Caki2 (cell line): ENCODE data around the gene JAKMIP1. TPM values are rescaled to one million over a fixed set of nuclear protein-coding genes. Genes with fewer than 3 reads are reported as not detected.
A peak's percentile ranks its signal among the peaks of the same experiment; 100 is the strongest.

Experiments used
- DNase-seq: peaks from one replicate; pipeline ENCODE4 v3.0.0-alpha.2; 2015; ENCODE audit warnings: low read depth
- in situ Hi-C: cut with HindIII; loops from 2 replicates; pipeline ENCODE4 v1.10.0; 2016; ENCODE audit warnings: low sequenced_read_pairs, low pct_unique_long_range_greater_than_20kb, mixed read lengths
- total RNA-seq: library from RNA; depleted of rRNA; stranded (reverse); fragments of >200 nt; shearing (Covaris generic); gene quantifications from 2 replicates; pipeline ENCODE4 v1.2.3, GENCODE V29; 2014; ENCODE audit warnings: low replicate concordance

JAKMIP1 gene
- total RNA-seq, 1 experiment from 2014 or later = 6.5 TPM

DNA sequence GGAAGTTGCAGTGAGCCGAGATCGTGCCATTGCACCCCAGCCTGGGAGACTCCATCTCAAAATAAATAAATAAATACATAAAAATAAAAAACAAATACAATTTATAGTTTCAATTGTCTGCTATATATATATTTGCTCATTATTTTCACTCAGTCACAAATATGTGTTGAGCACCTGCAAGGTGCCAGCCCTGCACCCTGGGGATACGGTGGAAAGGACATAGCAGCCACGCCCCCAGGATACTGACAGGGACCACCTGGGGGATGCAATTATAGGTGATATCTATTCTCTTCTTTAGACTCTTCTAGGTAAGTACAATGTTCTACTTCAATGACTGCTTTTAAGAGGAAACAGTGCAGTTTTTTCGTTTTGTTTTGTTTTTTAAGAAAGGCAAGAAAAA lies 85.0 kb downstream of the JAKMIP1 start:
- in situ Hi-C loops = no loop called here
- no peak for DNase-seq

GRCh38 chr4:6114601-6115000 lies 85.7 kb downstream of the JAKMIP1 start:
- DNase-seq = no peak

DNA sequence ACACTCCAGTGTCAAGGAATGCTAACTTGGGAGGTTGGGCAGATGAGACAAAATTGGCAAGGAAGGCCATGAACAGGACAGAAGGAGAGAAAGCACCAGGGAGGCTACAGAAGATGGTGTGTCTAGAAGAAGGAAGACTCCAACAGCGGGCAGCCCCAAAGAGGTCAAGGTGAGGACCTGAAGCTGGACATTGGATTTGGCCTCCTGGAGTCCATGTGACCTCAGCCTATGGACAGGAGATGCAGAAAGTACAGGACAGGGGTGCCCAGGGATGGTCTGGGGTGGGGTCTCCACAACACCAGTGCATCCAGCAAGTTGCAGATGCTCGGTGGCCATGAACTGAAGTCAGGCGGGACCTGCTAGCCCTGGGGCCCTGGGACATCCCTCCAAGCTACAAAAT lies 86.2 kb downstream of the JAKMIP1 start:
- DNase-seq = no peak
- in situ Hi-C loops = no loop called here

More at GRCh38 chr4:6114601-6115000, 85.7 kb downstream of the JAKMIP1 start:
- in situ Hi-C loops = no loop called here

GRCh38 chr4:6113641-6114040 lies 86.7 kb downstream of the JAKMIP1 start:
- in situ Hi-C loops = no loop called here

DNA sequence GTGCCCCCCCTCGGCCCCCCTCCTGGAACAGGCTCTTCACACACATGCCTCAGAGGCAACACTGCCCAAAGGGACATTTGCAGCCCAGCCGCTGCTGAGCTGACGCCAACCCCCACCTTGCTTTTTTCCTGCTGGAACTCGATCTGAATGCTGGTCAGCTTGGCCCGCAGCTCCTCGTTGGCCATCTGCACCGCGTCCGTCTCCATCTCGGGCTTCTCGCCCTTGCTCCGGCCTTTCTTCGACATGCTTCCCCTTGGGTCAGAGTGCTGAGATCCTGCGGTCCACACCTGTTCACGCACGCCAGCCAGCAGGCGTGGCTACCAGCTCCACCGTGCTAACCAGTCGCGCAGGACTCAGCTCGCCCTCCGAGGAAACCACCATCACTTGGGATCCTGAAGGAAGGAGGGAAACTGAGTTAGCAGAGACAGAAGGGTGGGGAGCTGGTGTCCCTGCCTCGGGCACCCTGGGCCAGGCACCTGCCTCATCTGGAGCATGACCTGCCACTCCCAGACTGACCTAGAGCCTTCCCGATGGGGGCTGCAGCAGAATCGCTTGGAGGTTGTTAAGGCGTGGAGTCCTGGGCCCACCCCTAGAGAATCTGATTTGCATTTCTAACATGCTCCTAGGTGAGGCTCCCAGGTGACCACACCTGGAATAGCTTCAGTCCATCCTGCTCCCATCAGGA lies 87.6 kb downstream of the JAKMIP1 start:
- no peak for DNase-seq
- in situ Hi-C loops = no loop called here

More at GRCh38 chr4:6113641-6114040, 86.7 kb downstream of the JAKMIP1 start:
- DNase-seq = no peak

DNA sequence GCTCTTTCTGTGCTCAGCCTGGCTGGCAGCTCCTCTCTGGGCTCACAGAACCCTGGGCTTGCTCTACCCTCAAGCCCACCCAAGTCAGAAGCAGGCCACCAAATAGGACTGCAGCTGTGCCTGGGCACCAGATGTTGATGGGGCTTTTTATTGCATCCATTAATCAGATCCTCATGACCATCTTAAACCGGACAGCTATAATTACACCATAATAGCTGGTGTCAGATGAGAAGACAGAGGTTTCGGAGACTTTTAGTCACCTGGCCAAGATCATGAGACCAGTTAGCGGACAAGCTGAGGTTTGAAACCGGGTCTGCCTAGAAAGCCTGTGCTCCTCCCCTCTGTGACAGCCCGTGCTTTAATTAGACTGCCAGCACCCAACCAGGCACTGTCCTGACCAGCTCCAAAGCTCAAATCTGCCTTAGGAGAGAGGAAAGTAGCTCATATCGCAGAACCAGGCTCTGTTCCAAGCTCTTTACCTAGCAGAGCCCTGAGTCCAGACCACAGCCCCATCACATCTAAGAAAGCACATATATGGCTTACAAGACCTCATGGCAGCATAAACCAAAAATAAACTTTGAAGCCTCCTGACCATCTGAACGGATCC lies 88.9 kb downstream of the JAKMIP1 start:
- no peak for DNase-seq
- in situ Hi-C loops = no loop called here

DNA sequence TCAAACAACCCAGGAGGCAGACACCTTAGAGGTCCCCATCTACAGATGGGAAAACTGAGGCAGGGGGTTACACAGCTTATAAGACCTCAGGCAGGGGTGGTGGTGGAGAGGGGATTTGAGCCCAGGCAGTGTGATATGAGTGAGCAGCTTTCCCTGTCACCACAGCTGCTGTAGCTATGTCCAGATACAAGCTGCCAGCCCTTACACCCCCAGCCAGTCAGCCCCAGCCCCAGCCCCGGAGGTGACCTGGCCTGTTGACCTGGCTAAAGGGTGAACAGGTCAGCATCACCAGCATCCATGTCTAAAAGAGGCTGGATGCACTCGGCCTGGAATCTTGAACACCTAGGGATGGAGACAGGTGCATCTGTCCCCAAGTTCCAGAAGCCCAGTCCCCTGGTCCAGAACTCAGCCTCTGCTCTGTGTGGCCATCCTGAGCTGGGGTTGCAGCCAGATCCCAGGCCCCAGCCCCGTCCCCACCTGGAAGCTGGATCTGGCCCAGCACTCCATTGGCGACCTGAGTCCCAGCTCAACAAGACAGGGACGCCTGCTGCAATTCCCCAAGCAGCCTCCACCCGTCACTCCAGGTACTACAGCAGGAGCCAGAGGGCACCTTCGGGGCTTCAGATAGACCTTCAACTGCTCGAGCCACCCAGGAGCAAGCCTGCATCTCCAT lies 89.5 kb downstream of the JAKMIP1 start:
- in situ Hi-C loops = no loop called here
- DNase-seq = no peak

- in situ Hi-C loops = no loop called here
- DNase-seq = no peak
Observed at GRCh38 chr4:6109842-6110560, 90.3 kb downstream of the JAKMIP1 start.

DNA sequence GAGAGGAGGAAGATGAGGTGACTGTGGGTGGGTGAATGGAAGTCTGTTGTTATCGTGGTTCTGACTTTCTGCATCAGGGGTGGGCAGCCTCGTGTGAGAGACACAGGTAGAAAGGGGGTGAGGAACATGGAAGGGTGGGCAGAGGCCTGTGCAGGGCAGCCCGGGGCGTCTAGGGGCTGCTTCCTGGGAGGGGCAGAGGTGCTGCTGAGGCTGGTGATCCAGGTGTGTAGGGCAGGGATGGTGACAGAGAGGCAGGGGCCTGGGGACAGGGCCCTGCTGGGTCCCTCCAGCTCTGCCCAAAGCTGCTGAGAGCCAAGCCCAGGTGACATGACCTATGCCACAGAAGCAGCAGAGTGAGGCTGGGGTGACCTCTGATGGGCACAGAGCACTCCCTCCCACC lies 92.5 kb downstream of the JAKMIP1 start:
- in situ Hi-C loops = no loop called here
- no peak for DNase-seq

GRCh38 chr4:6107114-6107791 lies 93.1 kb downstream of the JAKMIP1 start:
- in situ Hi-C loops = no loop called here

DNA sequence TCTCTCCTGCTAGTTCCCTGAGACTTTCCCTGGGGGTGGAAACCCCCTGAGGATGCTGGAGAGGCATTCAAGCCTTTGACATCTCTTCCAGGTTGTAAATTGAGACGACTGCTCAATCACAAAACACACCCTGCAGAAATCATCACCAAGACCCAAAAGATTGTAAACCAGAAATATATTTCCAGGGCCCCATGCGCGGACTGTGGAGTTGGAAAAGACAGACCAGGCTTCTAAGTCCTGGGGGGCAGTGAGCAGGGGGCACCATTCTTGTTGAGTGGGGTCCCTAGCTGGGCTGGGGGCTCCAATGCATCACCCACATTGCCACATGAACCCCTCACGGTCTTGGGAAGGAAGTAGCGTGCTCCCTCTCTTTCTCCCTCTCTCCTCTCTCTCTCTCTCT lies 94.2 kb downstream of the JAKMIP1 start:
- in situ Hi-C loops = no loop called here

More at GRCh38 chr4:6107114-6107791, 93.1 kb downstream of the JAKMIP1 start:
- no peak for DNase-seq

GRCh38 chr4:6105311-6105911 lies 94.9 kb downstream of the JAKMIP1 start:
- in situ Hi-C loops = no loop called here
- DNase-seq = no peak

More for the DNA sequence above, 94.2 kb downstream of the JAKMIP1 start:
- no peak for DNase-seq

DNA sequence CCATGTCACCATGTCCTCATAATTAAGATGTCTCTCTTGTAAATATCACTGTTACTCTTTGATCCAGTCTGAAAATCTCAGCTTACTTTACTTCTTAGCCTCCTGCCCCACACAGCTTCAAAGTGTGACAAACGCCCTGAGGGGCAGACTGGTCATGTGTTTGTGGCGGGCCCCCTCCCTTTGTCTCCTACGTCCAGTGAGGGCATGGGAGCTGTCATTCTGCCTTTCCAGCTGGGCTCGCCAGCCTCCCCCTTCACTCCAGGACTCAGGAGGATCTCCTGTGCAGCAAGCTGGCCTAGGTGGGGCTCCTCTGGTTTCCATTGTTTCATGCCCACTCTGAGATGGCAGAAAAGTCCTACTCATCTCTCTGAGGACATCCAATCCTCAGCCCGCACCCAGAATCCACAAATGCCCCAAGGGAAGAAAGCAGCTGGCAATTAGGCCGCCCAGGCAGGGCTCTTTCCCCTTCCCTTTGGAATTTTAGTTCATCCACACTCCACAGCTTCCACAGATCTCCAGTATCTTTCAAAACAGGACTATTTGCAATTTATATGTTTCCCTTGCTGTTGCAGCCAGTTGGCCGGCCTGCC lies 95.7 kb downstream of the JAKMIP1 start:
- in situ Hi-C loops = no loop called here

DNA sequence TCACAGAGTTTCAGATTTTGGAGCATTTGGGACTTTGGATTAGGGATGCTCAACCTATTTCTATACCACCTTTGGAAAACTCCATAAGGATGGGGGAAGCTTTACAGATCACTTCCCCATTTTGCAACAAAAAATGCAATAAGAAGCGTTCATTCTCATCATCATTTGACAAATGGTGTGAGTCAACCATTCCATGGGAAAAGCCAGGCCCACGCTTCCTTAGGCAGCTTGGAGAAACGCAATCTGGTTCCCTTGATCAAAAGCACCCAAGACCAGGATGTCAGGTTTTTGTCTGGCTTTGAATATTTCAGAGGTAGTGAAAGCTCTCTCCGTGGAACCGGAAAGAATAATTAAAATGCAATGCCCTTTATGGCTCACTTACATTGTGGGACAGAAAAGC lies 102.8 kb downstream of the JAKMIP1 start:
- in situ Hi-C loops = no loop called here
- DNase-seq = no peak

More for the DNA sequence above, 95.7 kb downstream of the JAKMIP1 start:
- DNase-seq = no peak

DNA sequence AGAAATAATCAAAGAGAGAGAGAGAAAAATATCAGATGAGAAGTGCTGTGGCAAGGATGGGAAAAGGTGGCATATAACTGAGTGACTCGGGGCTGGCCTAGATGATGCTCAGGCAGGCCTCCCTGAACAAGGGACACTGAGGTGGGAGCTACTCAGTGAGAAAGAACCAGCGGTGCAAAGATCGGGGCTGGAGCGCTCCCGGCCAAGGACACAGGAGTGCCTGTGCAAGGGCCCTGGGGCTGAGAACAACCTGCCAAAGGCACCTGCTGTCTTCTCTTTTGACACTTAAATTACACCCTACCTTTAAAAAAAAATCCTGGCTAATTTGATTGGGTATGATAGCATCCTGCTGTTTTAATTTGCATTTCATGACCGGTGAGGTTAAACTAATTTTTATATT lies 104.5 kb downstream of the JAKMIP1 start:
- DNase-seq = no peak
- in situ Hi-C loops = no loop called here

DNA sequence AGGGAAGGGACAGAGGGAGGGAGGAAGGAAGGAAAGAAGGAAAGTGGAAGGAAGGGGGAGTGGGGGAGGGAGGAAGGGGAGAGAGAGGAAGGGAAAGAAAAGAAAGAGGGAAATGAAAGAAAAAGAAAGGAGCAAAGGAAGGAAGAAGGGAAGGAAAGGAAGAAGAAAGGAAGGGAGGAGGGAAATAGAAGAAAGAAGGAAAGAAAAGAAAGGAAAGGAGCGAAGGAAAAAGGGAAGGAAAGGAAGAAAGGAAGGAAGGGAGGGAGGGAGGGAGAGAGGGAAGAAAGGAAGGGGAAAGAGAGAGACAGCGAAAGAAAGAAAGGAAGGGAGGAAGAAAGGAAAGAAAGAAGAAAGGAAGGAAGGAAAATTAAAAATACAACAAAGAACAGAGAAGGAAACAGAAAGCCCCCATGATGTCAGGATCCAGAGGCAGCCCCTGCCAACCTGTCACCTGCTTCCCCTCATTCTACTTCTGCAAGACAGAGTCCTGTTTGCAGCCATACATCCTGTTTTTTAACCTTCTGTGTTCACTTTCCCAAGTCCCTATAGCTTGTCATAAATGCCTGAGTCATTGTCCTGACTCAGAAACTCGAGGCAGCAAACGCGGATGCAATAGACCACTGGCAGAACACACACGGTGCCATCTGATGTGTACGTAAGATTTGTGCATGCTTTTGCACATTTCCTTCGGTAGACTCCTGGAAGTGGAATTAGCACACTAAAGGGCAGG lies 105.2 kb downstream of the JAKMIP1 start:
- in situ Hi-C loops = no loop called here
- DNase-seq = peak; percentile 71

GRCh38 chr4:6093671-6094070 lies 106.7 kb downstream of the JAKMIP1 start:
- in situ Hi-C loops = no loop called here
- no peak for DNase-seq
